A549 treated with CpdA at 1 μM for 4 hours (cell line): Measurements from ENCODE around the gene SLC9A5. TPM values are rescaled to one million over a fixed set of nuclear protein-coding genes. Genes with fewer than 3 reads are reported as not detected.

Experiments
- total RNA-seq: library from RNA; stranded (reverse); fragments of 200-300 nt; extraction: Qiagen RNA extraction; gene quantifications from 5 replicates; pipeline ENCODE4 v1.2.3, GENCODE V29; 2022; ENCODE audit warnings: low read depth

The SLC9A5 gene
- 1.2 to 1.7 TPM (median 1.6 TPM) in 5 replicates for total RNA-seq

GRCh38 chr16:67248401-67249177, at the start of gene SLC9A5:
Gene SLC9A5 (plus strand): TSS chr16:67248979. CDS start chr16:67249015, 36 bp downstream.

GRCh38 chr16:67199011-67199807, 49.6 kb upstream of the SLC9A5 start, which contains the start of gene ELMO3:
Gene ELMO3 (plus strand): TSS chr16:67199131. CDS start chr16:67199327, 196 bp downstream.

GRCh38 chr16:67226804-67227566, 21.8 kb upstream of the SLC9A5 start, which contains the start of gene TMEM208:
Gene TMEM208 (plus strand): TSS chr16:67227130. CDS start chr16:67227219, 89 bp downstream.

GRCh38 chr16:67247192-67248072, 1.3 kb upstream of the SLC9A5 start, which contains the start of gene FHOD1:
Gene FHOD1 (minus strand): TSS chr16:67247481. CDS start chr16:67247410, 71 bp downstream.

GRCh38 chr16:67279296-67280089, 30.7 kb downstream of the SLC9A5 start, which contains the start of gene PLEKHG4:
Gene PLEKHG4 (plus strand): TSS chr16:67279532. CDS start chr16:67280045, 513 bp downstream.

Other genes starting within 250 kb of the SLC9A5 start
- 45.0 to 53.6 TPM (median 50.3 TPM) in 5 replicates for gene CBFB, start 219.8 kb upstream of the SLC9A5 start, total RNA-seq
- 22.2 to 24.5 TPM (median 23.4 TPM) in 5 replicates for gene PHAF1, start 139.0 kb upstream of the SLC9A5 start, total RNA-seq
- 5.7 to 8.5 TPM (median 7.9 TPM) in 5 replicates for gene B3GNT9, start 98.0 kb upstream of the SLC9A5 start, total RNA-seq
- gene TRADD, start 89.1 kb upstream of the SLC9A5 start, total RNA-seq, result 10.7 to 20.7 TPM (median 20.5 TPM) in 5 replicates
- 5.2 to 9.5 TPM (median 8.5 TPM) in 5 replicates for gene FBXL8, start 89.0 kb upstream of the SLC9A5 start, total RNA-seq
- gene HSF4, start 84.2 kb upstream of the SLC9A5 start, total RNA-seq, result 11.9 to 16.0 TPM (median 14.6 TPM) in 5 replicates
- 44.9 to 52.4 TPM (median 50.2 TPM) in 5 replicates for gene NOL3, start 78.4 kb upstream of the SLC9A5 start, total RNA-seq
- gene MATCAP1, start 65.0 kb upstream of the SLC9A5 start, total RNA-seq, result 3.6 to 8.0 TPM (median 5.9 TPM) in 5 replicates
- gene EXOC3L1, start 58.8 kb upstream of the SLC9A5 start, total RNA-seq, result 0.07 to 0.48 TPM in 2 of 5 replicates, not detected in the others
- 75.9 to 98.6 TPM (median 92.7 TPM) in 5 replicates for gene E2F4, start 56.8 kb upstream of the SLC9A5 start, total RNA-seq
- gene ELMO3, start 49.8 kb upstream of the SLC9A5 start, total RNA-seq, result 0.66 to 1.4 TPM (median 1.3 TPM) in 5 replicates
- gene TMEM208, start 21.8 kb upstream of the SLC9A5 start, total RNA-seq, result 78.6 to 101 TPM (median 94.1 TPM) in 5 replicates
- 40.1 to 51.6 TPM (median 48.9 TPM) in 5 replicates for gene FHOD1, start 1.5 kb upstream of the SLC9A5 start, total RNA-seq
- 15.2 to 22.1 TPM (median 18.3 TPM) in 5 replicates for gene PLEKHG4, start 30.6 kb downstream of the SLC9A5 start, total RNA-seq
- 0.06 to 0.46 TPM (median 0.22 TPM) in 5 replicates for gene KCTD19, start 77.8 kb downstream of the SLC9A5 start, total RNA-seq
- gene LRRC36, start 77.8 kb downstream of the SLC9A5 start, total RNA-seq, result 0.13 to 0.27 TPM (median 0.14 TPM) in 3 of 5 replicates, not detected in the others
- gene TPPP3, start 144.5 kb downstream of the SLC9A5 start, total RNA-seq, result 8.4 to 13.5 TPM (median 11.8 TPM) in 5 replicates
- gene ZDHHC1, start 167.5 kb downstream of the SLC9A5 start, total RNA-seq, result 5.8 to 9.2 TPM (median 6.1 TPM) in 5 replicates
- 1.5 to 1.8 TPM (median 1.6 TPM) in 5 replicates for gene HSD11B2, start 182.1 kb downstream of the SLC9A5 start, total RNA-seq
- 96.9 to 122 TPM (median 109 TPM) in 5 replicates for gene ATP6V0D1, start 232.2 kb downstream of the SLC9A5 start, total RNA-seq
- gene AGRP, start 234.6 kb downstream of the SLC9A5 start, total RNA-seq, result not detected in 5 replicates